GM21367 (cell line): ENCODE data around the gene MAP2K5.

Experiments used
- ATAC-seq: cut with Tn5 transposase; IDR thresholded peaks from one replicate; pipeline ENCODE4 v1.9.1; 2021; ENCODE audit not compliant: unreplicated experiment

MAP2K5 gene

GRCh38 chr15:67777773-67778172, 235.3 kb downstream of the MAP2K5 start:
- no peak for ATAC-seq

- no peak for ATAC-seq
These were observed 236.6 kb downstream of the MAP2K5 start for GRCh38 chr15:67778968-67779548.

- ATAC-seq: no peak
These were observed 237.1 kb downstream of the MAP2K5 start for GRCh38 chr15:67779549-67780111.

DNA sequence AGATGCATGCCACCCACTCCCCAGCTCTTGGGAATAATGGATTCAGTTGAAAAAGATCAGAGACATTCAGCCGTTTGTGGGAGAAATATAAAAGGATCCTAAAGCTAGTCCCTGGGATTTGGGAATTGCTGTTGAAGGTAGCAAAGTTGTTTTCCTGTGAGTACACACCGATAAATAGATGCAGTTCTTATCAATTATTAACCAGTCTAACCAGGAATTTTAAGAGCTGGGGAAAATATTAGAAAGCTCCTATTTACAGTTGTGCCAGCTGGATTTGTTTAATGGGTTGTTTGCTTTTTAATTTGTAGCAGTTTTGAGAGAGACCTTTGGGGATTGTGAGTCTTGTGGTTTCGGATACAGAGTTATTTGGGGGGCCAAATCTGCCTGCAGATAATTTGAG, 238.6 kb downstream of the MAP2K5 start:
- no peak for ATAC-seq

DNA sequence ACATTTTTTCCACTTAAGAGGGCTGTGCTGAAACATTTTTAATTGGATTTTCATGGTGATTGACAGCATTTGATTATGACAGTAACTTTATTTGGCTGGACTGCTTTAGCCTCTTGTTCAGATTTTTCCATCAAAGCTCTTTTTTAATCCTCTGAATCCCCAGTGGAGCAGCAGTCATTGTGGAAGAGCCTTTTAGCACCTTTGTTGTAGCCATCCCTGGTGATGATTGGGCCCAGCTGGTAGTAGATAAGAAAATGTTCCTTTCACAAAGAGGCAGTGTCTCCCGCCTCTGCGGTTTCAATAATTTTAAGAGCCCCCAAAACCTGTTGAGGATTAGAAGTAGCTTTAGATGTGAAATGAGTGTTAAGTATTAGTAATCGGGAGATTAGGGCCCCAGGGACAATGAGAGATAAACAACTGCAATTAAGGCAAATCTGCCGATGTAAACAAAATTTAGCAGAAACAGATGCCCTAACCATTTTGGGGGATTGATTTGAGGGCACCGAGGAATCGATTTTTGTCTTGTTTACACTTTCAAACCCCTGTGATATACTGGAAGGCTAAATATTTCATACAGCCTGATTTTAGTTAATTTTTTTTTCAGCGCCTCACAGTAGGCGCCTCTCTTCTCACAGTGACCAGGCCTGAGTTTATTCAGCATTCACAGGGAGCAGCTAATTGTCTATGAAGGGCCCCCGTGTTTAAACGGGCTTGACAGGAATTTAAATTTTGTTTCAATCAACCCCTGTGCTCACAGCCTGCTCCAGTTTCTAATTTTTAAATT, 239.6 kb downstream of the MAP2K5 start:
- no peak for ATAC-seq

DNA sequence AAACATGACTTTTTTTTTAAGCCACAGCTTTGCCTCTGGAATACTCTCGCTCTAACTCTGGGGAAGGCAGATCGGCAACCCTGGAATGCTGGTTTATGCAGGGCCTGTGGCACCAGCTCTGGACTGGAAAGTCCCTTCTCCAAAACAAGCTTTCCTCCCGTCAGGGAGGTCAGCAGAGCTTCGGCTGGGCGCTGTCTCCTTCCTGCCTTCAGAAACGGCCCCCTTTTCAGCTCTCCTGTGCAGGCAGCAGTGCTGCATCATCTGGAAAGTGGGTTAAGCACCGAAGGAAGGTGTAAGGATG, 240.1 kb downstream of the MAP2K5 start:
- no peak for ATAC-seq

- ATAC-seq: peak; percentile 55
These were observed 240.8 kb downstream of the MAP2K5 start for GRCh38 chr15:67783303-67783702.

GRCh38 chr15:67784090-67784781, 241.7 kb downstream of the MAP2K5 start:
- ATAC-seq: peak; percentile 64

DNA sequence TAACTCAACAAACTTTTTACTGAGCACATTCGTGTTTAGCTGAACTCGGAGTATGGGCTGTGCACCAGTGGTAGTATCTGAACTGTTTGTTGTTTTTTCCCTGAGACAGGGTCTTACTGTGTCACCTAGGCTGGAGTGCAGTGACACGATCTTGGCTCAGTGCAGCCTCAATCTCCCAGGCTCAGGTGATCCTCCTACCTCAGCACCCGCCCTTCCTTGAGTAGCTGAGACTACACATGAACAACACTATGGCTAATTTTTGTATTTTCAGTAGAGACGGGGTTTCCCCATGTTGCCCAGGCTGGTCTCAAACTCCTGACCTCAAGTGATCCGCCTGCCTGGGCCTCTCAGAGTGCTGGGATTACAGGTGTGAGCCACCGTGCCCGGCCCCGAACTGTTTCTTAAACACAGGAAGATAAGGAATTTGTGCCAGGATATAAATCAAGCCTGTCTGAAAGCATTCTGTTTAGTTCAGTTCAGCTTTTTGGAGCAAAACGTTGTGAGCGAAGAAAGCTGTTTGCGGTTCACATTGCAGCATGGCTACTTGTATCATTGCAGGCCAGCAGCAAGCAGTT, 242.4 kb downstream of the MAP2K5 start:
- ATAC-seq: peak; percentile 19

DNA sequence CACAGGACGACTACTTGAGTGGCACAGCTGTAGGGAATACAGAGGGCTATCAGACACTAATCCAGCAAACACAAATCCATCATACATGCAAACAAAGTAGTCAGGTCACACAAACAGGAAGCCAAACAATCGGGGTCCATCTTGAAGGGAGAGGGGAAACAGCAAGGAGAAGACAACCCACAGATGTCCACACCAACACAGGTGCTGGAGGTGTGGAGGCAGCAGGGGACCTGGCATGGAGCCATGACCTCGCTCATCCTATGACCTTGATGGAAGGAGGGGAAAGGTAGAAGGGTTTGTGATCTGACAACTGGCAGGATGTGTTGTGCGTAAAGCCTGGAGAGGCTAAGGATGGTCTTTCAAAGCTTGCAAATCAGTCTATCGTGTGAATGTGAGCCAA, 242.9 kb downstream of the MAP2K5 start:
- no peak for ATAC-seq

GRCh38 chr15:67786646-67787045, 244.1 kb downstream of the MAP2K5 start:
- no peak for ATAC-seq

GRCh38 chr15:67788986-67789385, 246.5 kb downstream of the MAP2K5 start:
- no peak for ATAC-seq

DNA sequence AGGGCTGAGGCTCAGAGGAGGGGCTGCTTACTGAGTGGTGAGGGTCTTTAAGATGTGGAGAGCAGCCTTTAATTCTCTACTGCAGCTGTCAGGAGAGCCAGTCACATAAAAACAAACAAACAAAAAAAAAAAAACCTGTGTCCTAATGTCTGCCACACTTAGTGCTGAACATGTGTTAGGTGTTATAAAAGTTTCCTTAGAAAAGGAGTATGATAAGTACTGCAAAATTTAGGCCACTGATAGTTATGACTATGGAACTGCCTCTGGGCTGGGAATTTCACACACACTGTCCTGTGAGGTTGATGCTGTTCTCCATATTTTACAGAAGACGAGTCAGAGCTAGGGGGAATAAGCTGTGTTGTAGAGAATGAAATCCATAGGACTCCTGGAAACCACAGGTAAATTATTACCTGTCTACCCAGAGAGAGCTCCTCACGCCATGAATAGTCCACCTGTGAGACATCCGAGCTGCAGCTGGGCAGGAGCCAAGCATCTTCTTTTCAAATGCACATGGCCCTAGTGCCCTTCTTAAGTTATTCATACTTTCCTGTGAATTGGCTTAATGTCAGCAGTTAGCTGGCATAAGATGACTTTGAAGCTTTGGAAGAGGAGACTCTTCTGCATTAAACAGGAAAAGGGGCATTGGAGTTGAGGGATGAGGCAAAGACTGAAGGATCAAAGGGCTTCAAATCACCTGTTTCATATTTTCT, 248.3 kb downstream of the MAP2K5 start:
- no peak for ATAC-seq

DNA sequence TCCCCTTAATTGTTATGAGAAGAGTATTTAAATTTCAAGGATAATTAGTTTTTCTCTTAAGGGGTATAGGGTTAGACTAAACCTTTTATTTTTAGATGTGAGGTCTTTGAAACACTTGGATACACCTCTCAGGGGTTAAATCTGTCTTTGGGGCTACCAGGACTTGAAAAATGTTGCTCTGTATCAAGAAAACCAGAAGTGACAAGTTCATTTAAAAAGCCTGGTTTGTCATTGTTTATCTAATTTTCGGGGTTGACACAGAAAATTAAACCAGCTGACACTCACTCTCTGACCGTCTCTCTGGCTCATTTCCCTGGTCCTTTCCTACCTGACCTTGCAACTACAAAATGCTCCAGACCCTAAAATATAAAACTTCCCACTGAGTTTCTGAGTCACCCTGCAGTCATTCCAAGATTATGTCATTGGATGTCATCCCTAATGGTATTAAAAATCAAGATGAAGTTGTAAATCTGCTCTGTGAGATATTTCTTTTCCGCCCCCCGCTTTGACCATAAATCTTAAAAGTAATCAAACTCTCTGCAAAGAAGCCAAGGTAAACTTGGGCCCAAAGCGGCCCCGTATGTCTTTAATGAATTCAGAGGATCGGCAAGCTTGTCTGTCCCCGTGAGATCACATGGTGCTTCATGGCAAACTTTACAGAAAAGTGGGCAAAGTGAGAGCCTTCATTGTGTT, 249.9 kb downstream of the MAP2K5 start:
- ATAC-seq: no peak

- ATAC-seq: no peak
These were observed 252.5 kb downstream of the MAP2K5 start for GRCh38 chr15:67794832-67795574.

GRCh38 chr15:67796196-67797127, 254.0 kb downstream of the MAP2K5 start:
- ATAC-seq: no peak

- ATAC-seq: no peak
These were observed 257.3 kb downstream of the MAP2K5 start for GRCh38 chr15:67799801-67800205.

GRCh38 chr15:67801142-67801541, 258.6 kb downstream of the MAP2K5 start:
- ATAC-seq: no peak
